Measurements from ENCODE around the gene NFIX. TPM values are rescaled to one million over a fixed set of nuclear protein-coding genes. Genes with fewer than 3 reads are reported as not detected.
A peak's percentile ranks its signal among the peaks of the same experiment; 100 is the strongest.

NFIX gene
- total RNA-seq, 4 donors from 2014 or later = 126 to 223 (median 176) TPM

- Histone ChIP-seq H3K4me3 (peak overlapping the region; percentile 42), H3K9me3 (no peaks in the 10 kb centered on the region), H3K27me3 (no peaks in the 10 kb centered on the region), H3K36me3 (no peaks in the 10 kb centered on the region), H3K27ac (peak overlapping the region; percentile 97), H3K4me1 (peaks cover 97% of the 10 kb centered on the region)
- DNase-seq (ENCODE audit: low spot score in 2 of 2) = no peak
- TF ChIP-seq CTCF (IDR thresholded peaks at IDR 0.05) (no peak), EP300 (IDR thresholded peaks at IDR 0.05) (no peak), POLR2AphosphoS5 (IDR thresholded peaks at IDR 0.05) (no peak)
- WGBS = 30% methylated on average over 4 of the region's 19 CpGs
These were observed 5.9 kb downstream of the NFIX start for GRCh38 chr19:13001166-13001501.

GRCh38 chr19:13001502-13002165 is 6.4 kb downstream of the NFIX start:
- no peaks in the 10 kb centered on the region for H3K9me3 ChIP-seq
- H3K4me3 ChIP-seq = peak overlapping the region; percentile 42
- H3K4me1 ChIP-seq = peaks cover 100% of the 10 kb centered on the region
- H3K27me3 ChIP-seq = no peaks in the 10 kb centered on the region
- TF ChIP-seq POLR2AphosphoS5 (IDR thresholded peaks at IDR 0.05) (peak in 1 of 3 donors; percentile 62), EP300 (IDR thresholded peaks at IDR 0.05) (no peak), CTCF (IDR thresholded peaks at IDR 0.05) (no peak), POLR2A (IDR thresholded peaks at IDR 0.05) (peak in 1 of 2 donors; percentile 38)
- DNase-seq (ENCODE audit: low spot score in 2 of 2) = peak in 1 of 2 donors; percentile 81
- H3K27ac ChIP-seq = peak overlapping the region; percentile 97
- H3K36me3 ChIP-seq = no peaks in the 10 kb centered on the region
- 23% methylated on average over 19 of the region's 41 CpGs for WGBS

- Histone ChIP-seq H3K27ac (peak overlapping the region; percentile 97), H3K4me1 (peaks cover 100% of the 10 kb centered on the region), H3K27me3 (no peaks in the 10 kb centered on the region), H3K36me3 (no peaks in the 10 kb centered on the region), H3K4me3 (peak overlapping the region; percentile 42), H3K9me3 (no peaks in the 10 kb centered on the region)
- 8% methylated on average over 22 of the region's 29 CpGs for WGBS
- DNase-seq (ENCODE audit: low spot score in 2 of 2) = peak in 1 of 2 donors; percentile 90
- TF ChIP-seq POLR2AphosphoS5 (IDR thresholded peaks at IDR 0.05) = no peak
- TF ChIP-seq POLR2A (IDR thresholded peaks at IDR 0.05) = no peak
- no peak for TF ChIP-seq EP300 (IDR thresholded peaks at IDR 0.05)
- TF ChIP-seq CTCF (IDR thresholded peaks at IDR 0.05) = no peak
These were observed 7.1 kb downstream of the NFIX start for GRCh38 chr19:13002166-13002898.

- Histone ChIP-seq H3K9me3 (no peaks in the 10 kb centered on the region), H3K4me3 (peak overlapping the region; percentile 42), H3K36me3 (no peaks in the 10 kb centered on the region), H3K27ac (peak overlapping the region; percentile 97), H3K27me3 (no peaks in the 10 kb centered on the region), H3K4me1 (peaks cover 100% of the 10 kb centered on the region)
- no peak for DNase-seq (ENCODE audit: low spot score in 2 of 2)
- WGBS = 29% methylated on average over 14 of the region's 15 CpGs
- TF ChIP-seq EP300 (IDR thresholded peaks at IDR 0.05) = no peak
- no peak for TF ChIP-seq POLR2A (IDR thresholded peaks at IDR 0.05)
- TF ChIP-seq CTCF (IDR thresholded peaks at IDR 0.05) = no peak
- TF ChIP-seq POLR2AphosphoS5 (IDR thresholded peaks at IDR 0.05) = no peak
These were observed 7.8 kb downstream of the NFIX start for GRCh38 chr19:13003081-13003480.

GRCh38 chr19:13004273-13004672 is 9.0 kb downstream of the NFIX start:
- H3K27me3 ChIP-seq = no peaks in the 10 kb centered on the region
- no peak for TF ChIP-seq CTCF (IDR thresholded peaks at IDR 0.05)
- TF ChIP-seq EP300 (IDR thresholded peaks at IDR 0.05) = no peak
- no peak for TF ChIP-seq POLR2A (IDR thresholded peaks at IDR 0.05)
- no peak for TF ChIP-seq POLR2AphosphoS5 (IDR thresholded peaks at IDR 0.05)
- H3K9me3 ChIP-seq = no peaks in the 10 kb centered on the region
- DNase-seq (ENCODE audit: low spot score in 2 of 2) = peak in 1 of 2 donors; percentile 74
- H3K4me3 ChIP-seq = no peak overlapping the region
- peak overlapping the region; percentile 97 for H3K27ac ChIP-seq
- 51% methylated on average over 7 of the region's 7 CpGs for WGBS
- H3K36me3 ChIP-seq = no peaks in the 10 kb centered on the region
- H3K4me1 ChIP-seq = peaks cover 100% of the 10 kb centered on the region
